ENCODE results near the gene UBE2D2.
"Not testable (repeated sequence)": the region's sequence is repeated elsewhere in the genome, so short reads cannot be mapped to it uniquely, and the experiment has no call there.

Gene UBE2D2

GRCh38 chr5:139560752-139561654 is at the start of gene UBE2D2:
Gene UBE2D2 (plus strand): TSS chr5:139561339. CDS start chr5:139561792, 453 bp downstream.
- DNase-seq (ENCODE audit: low read depth), result peak; percentile 93

- no peak for DNase-seq (ENCODE audit: low read depth)
Measured at GRCh38 chr5:139512786-139513390, 48.3 kb upstream of the UBE2D2 start.

- peak; percentile 70 for DNase-seq (ENCODE audit: low read depth)
Measured at GRCh38 chr5:139513434-139513833, 47.7 kb upstream of the UBE2D2 start.

GRCh38 chr5:139513852-139514485 is 47.2 kb upstream of the UBE2D2 start:
- no peak for DNase-seq (ENCODE audit: low read depth)

GRCh38 chr5:139514486-139514856 is 46.7 kb upstream of the UBE2D2 start:
- DNase-seq (ENCODE audit: low read depth), result no peak

GRCh38 chr5:139517683-139518564 is 43.2 kb upstream of the UBE2D2 start:
- DNase-seq (ENCODE audit: low read depth), result peak; percentile 71

GRCh38 chr5:139523635-139524445 is 37.3 kb upstream of the UBE2D2 start:
- no peak for DNase-seq (ENCODE audit: low read depth)

GRCh38 chr5:139524446-139524845 is 36.7 kb upstream of the UBE2D2 start:
- no peak for DNase-seq (ENCODE audit: low read depth)

- DNase-seq (ENCODE audit: low read depth), result no peak
Measured at GRCh38 chr5:139524940-139525585, 36.1 kb upstream of the UBE2D2 start.

GRCh38 chr5:139525586-139526308 is 35.4 kb upstream of the UBE2D2 start:
- not testable (repeated sequence) for DNase-seq (ENCODE audit: low read depth)

GRCh38 chr5:139526309-139527089 is 34.6 kb upstream of the UBE2D2 start:
- not testable (repeated sequence) for DNase-seq (ENCODE audit: low read depth)

GRCh38 chr5:139527090-139527470 is 34.1 kb upstream of the UBE2D2 start:
- not testable (repeated sequence) for DNase-seq (ENCODE audit: low read depth)

- not testable (repeated sequence) for DNase-seq (ENCODE audit: low read depth)
Measured at GRCh38 chr5:139527896-139528467, 33.2 kb upstream of the UBE2D2 start.

GRCh38 chr5:139528695-139529094 is 32.4 kb upstream of the UBE2D2 start:
- DNase-seq (ENCODE audit: low read depth), result not testable (repeated sequence)

GRCh38 chr5:139530079-139530478 is 31.1 kb upstream of the UBE2D2 start:
- not testable (repeated sequence) for DNase-seq (ENCODE audit: low read depth)

- DNase-seq (ENCODE audit: low read depth), result no peak
Measured at GRCh38 chr5:139531772-139532169, 29.4 kb upstream of the UBE2D2 start.

- DNase-seq (ENCODE audit: low read depth), result no peak
Measured at GRCh38 chr5:139543423-139543991, 17.6 kb upstream of the UBE2D2 start.

- not testable (repeated sequence) for DNase-seq (ENCODE audit: low read depth)
Measured at GRCh38 chr5:139546593-139546992, 14.5 kb upstream of the UBE2D2 start.
